ENCODE measurements around the gene FAM3D.
A peak's percentile ranks its signal among the peaks of the same experiment; 100 is the strongest.

The FAM3D gene

GRCh38 chr3:58652624-58653023 is 13.9 kb downstream of the FAM3D start:
- DNase-seq = no peak

DNA sequence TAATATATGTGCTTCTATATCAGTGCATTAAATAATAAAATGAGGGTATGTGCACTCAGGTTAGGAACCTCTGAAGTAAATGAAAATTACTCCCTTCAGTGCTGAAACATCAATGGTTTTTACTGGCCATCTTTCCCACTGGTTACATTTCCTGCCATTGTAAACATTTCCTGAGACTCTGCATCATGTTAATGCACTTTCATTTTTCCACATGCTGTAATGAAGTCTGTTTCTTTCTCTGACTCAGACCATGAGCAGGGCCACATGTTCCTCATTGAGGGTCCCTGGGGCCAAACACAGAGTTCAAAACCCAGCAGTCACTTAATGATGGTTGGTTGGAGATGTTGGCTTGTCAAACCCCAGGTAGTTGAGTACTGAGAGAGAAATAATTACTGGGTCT is 15.3 kb downstream of the FAM3D start:
- DNase-seq = no peak

DNA sequence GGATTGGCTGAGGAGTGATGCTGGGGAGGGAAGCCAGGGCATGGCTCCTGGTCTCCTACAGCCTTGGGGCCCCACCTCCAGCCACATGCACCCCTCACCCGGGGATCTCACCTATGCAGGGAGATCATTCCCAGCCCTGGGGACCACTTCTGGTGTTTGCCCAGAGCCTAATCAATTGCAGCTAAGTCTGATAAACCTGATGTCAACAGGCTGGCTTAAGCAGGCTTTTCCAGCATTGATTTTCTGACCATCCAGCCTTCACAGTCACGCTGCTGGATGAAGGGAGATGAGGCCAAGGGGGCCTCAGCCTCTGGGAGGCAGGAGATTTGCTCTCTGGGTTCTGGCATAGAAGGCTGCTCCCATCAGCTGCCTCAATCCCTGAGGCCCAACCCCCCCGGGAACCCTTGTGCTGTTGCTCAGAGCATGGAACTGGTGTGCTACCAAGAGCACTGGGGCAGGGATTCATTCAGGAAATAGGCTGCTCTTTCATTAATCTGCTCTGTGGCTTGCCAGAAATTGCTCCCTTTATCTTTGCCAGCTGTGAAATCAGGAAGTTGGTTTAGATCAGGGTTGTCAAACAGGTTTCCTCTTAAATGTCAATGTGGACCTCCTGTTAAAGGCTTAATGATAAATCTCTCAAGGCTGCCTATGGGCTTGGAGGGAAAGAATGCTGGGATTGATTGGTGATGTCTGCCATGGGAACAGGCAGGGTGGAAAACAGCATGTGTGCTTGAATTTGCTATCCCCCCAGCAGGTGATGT is 19.0 kb downstream of the FAM3D start:
- peak; percentile 19 for DNase-seq

GRCh38 chr3:58646503-58646902 is 20.1 kb downstream of the FAM3D start:
- DNase-seq = no peak

GRCh38 chr3:58645726-58646125 is 20.8 kb downstream of the FAM3D start:
- DNase-seq = no peak

DNA sequence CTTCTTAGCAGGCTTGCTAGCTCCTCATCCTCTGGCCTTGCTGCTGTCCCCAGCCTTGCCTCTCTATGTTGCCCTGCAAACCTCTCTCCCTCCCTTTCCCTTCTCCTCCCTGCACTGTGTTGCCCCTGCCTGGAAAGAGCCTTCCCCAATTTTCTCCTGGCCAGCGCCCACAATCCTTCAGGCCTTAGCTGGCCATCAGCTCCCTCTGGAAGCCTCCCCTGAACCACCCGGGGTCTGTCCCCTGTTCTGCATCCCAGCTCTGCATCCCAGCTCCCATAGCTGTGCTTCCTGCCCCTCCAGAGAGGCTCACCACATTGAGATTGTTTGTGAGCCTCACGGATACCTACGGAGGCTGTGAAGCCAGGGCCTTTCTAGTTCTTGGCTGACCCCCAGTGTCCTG is 23.7 kb downstream of the FAM3D start:
- DNase-seq = no peak

GRCh38 chr3:58640700-58641372 is 25.7 kb downstream of the FAM3D start:
- DNase-seq = peak; percentile 70

GRCh38 chr3:58639842-58640241 is 26.7 kb downstream of the FAM3D start:
- DNase-seq = no peak

DNA sequence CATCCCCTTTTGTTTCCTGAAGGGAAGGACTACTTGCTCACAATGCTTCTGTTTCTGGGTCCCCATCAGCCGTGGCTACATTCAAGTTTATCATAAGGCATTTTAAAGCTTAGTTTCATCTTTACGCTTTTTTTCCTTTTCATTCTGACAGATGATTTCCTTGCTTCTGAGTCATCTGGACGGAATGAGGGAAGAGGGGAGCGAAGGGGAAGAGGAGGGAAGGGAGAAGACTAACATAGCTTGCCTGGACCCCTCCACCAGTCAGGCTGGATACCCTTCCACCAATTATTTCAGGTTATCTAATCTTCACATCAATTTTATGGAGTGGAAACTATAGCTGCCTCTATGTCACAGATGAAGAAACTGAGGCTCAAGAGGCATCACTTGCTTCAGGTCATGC is 27.6 kb downstream of the FAM3D start:
- no peak for DNase-seq

GRCh38 chr3:58638591-58638990 is 28.0 kb downstream of the FAM3D start:
- DNase-seq = no peak

- no peak for DNase-seq
These were observed 29.1 kb downstream of the FAM3D start for GRCh38 chr3:58637509-58637908.

DNA sequence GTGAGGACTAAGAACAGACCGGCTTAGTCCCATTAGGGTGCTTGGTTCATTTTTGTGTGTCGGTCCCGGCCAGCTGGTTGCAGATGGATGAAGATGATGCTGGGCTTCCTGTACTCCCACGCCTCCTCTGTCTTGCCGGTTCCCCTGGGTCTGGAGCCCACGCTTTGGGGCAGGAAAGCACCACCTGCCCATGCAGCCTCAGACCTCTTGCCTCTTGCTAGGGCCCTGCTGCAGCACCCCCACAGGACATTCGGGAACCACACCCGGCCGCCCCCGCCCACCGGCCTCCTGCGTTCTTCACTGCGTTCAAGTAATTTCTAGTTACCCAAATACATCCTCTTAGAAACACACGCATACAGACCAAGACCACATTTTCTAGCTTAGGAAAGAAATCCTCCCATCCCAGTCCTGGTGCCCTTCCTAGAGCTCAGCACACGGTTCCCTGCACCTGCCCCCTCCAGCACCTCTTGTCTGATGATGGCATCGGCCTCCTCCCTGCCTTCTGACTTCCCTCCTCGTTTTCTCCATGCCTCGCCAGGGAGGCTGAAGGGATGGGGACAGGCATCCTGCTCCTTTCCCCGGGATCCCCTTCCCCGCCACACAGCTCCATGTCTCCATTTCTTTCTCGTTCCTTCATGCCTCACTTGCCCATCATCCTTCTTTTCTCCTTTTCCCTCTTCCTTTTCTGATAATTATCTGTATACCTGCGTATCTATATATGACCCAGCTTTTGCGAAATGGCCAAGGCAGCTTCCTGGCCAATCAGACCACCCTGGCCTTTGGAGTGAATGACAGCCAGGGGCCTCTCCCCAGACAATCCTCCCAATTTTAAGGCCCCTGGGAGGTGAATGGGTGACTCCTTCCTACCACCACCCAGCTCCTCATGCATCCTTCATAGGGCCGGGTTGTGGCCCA is 30.9 kb downstream of the FAM3D start:
- no peak for DNase-seq

DNA sequence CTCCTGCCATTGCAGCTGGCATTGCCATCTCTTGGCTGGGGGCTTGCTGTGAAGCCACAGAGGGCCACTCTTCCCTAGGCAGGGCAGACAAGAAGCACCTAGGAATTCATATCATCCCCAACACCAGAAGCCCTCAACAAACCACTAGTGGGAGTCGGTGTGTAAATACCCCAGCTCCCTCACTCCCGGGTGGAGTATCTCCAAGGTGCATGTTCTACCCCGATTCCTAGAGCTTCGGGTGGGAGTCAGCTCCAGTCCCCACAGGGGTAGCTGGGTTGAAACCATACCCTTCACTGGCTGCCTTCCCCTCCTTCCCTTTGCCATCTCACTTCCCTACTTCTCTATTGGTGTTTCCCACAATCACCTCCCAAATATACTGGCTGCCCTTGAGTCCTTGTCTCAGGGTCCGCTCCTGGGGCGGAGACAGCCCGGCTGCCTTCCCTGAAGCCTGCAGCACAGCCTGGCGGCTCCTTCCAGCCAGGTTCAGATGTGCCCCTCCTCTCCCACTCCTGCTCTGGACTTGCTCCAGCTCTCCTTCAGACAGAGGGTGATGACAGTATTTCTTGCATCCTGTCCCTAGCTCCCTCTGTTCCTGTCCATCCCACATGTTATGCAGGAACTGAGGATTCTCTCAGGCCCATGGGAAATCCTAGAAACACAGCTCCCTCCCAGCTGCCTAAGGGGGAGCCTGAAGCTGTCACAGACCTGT is 33.3 kb downstream of the FAM3D start:
- DNase-seq = no peak

GRCh38 chr3:58631742-58632141 is 34.8 kb downstream of the FAM3D start:
- no peak for DNase-seq

GRCh38 chr3:58630710-58631092 is 35.9 kb downstream of the FAM3D start:
- no peak for DNase-seq

DNA sequence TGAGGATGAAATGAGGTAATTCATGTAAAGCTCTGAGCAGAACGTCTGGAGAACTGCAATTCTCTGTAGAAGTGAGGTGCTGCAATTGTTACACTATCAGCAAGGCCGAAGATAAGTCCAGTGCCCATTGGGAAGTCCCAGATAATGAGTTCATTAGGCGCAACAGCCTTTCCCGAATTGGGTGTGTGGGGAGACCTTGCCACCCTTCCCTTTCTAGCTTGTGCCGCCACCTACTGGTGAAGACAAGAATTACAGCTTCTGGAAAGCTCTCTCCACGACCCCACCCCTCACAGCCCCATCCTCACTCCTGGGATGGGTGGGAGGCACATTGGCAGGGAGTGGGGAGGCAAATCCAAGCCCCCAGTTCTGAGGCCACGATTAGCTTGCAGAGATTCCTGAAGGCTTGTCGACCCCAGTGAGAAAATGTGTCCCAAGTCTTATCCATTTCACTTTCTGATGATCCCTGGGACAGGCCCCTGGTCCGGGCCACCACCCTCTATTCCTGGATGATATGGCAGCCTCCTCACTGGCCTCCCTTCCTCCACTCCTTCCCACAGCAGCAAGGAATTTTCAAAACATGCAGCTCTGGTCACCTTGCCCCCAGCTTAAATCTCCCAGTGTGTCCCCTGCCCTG is 36.4 kb downstream of the FAM3D start:
- DNase-seq = peak; percentile 49

DNA sequence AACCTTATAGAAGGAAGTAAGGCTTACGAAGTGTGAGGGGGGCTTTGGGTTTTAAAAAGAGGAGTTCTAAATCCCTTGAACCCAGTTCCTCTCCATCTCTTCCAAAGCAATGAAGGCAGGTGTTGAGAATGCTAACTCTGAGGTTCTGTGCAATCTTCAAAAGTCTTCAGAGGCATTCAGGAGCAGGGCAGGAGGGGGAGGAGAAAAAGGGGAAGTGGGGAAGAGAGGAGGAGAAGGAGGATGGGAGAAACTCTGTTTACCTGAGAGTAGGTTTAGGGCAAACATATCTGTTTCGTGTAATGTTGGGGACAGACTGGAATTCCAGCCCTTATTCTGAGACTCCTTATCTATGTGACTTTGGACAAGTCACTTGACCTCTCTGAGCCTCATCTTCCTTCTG is 36.9 kb downstream of the FAM3D start:
- DNase-seq = no peak

GRCh38 chr3:58628823-58629562 is 37.6 kb downstream of the FAM3D start:
- no peak for DNase-seq

DNA sequence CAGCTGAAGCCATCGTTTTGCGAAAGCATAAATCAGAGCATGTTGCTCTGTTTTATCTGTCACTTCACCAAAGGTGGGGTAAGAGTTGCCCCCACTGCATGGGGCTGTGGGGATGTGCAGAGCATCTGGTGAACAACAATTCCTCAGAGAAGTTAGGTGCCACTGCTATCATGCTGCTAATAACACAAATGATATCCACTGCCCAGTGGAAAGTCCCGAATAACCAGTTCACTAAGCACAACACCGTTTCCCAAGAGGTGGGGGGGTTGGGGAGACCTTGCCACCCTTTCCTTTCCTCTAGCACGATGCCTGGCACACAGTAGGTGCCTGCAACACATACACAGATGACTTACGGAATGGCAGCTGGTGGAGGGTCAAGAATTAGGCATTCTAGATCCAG is 38.6 kb downstream of the FAM3D start:
- DNase-seq = no peak

DNA sequence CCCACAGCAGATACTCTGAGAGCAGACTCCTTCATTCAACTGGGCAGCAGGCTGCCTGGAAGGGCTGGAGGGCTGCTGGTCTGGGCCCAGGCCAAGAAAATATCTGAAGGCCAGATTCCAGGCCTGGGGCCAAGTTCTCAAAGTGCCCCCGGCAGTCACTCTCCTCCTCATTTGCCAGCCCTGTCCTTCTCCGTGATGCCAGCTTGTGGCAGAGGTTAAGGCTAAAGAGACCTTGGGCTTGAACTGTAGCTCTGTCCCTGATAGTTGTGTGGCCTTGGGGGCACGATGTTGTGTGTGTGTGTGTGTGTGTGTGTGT is 39.0 kb downstream of the FAM3D start:
- DNase-seq = no peak

DNA sequence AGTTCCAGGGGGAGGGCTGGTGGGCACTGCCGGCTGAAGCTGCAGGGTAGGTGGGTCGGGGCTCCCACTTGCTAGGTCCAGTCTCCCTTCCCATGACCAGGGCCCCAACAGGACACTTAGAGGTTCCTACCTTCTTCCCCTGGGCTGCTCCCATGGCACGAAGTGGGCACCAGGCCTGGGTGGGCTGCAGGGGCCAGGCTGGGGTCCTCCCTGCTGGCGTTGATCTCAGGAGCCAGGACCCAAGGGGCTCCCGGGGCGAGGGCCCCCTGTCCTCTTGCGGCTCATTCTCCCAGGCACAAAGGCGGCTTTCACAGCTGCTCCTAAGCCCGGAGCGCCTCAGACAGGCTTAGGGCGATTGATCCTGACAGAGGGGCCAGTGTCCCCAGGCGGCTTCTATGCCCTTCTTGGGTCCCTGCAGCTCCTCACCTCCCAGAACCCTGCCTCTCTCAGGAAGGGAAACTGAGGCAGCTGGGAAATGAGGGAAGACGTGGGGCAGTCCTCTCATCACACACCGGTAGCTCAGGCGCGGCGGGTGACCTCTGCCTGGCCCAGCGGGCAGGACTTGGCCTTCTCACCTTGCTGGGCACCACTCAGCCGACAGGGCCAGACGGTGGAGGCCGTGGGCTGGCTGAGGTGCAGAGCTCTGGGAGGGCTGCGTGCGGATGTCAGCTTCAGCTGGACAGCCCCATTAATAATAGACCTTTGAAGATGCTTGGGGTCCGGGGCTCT is 39.6 kb downstream of the FAM3D start:
- no peak for DNase-seq

Data from NCI-H345 (cell line).